Endothelial cell of umbilical vein (primary cell): ENCODE results near the gene PRLR. TPM values are rescaled to one million over a fixed set of nuclear protein-coding genes. Genes with fewer than 3 reads are reported as not detected.
A peak's percentile ranks its signal among the peaks of the same experiment; 100 is the strongest.

ENCODE experiments used
- BruUV-seq: library from RNA; stranded (reverse); fragments of 400-500 nt; replicated peaks from 2 replicates; lab custom pipeline; 2021; lab: Mats Ljungman, UMichigan
- CTCF ChIA-PET: fragments of 300-600, 350-600 bp; sonication (Branson Sonifier 250); formaldehyde crosslinking; loops from one replicate; lab custom pipeline; 2021; ENCODE audit warnings: antibody characterized with exemption, inconsistent platforms; lab: Charles Lee
- POLR2A ChIA-PET: fragments of 300-600, 350-600 bp; sonication (Branson Sonifier 250); formaldehyde crosslinking; loops from one replicate; lab custom pipeline; 2021; ENCODE audit warnings: antibody characterized with exemption, inconsistent platforms; lab: Charles Lee
- DNase-seq: peaks from one replicate; pipeline ENCODE4 v3.0.0-alpha.2; 2011; ENCODE audit warnings: low read depth, low spot score
- FAIRE-seq: peaks from 2 replicates; lab custom pipeline; 2011; peaks lifted over from hg19 to GRCh38; lab: Jason Lieb, UNC
- H2AFZ ChIP-seq: 2 replicates; pipeline ENCODE4 v1.6.0; 2012; ENCODE audit warnings: low read depth, low read length, control low read depth, inconsistent platforms
- H3K27ac ChIP-seq: 2 replicates; pipeline ENCODE4 v1.5.1; 2011; ENCODE audit warnings: low read depth, mild to moderate bottlenecking, control low read depth, low read length, moderate library complexity; ENCODE audit not compliant: insufficient read depth
- H3K27me3 ChIP-seq, 2 experiments: 2 replicates each; pipeline versions ENCODE4 v1.6.0 to v1.6.1; 2011; ENCODE audit warnings: low read length in 2 of 2, mixed read lengths in 1 of 2; ENCODE audit not compliant: control insufficient read depth in 2 of 2, insufficient read depth in 2 of 2
- H3K36me3 ChIP-seq, 2 experiments: 2 replicates in 1 of 2; 3 replicates in 1 of 2; pipeline ENCODE4 v1.5.1; 2011; ENCODE audit warnings: low read length in 2 of 2, mild to moderate bottlenecking in 1 of 2, moderate library complexity in 1 of 2; ENCODE audit not compliant: control insufficient read depth in 2 of 2, insufficient read depth in 2 of 2; ENCODE audit errors: extremely low read depth in 1 of 2
- H3K4me1 ChIP-seq: 3 replicates; pipeline ENCODE4 v1.5.1; 2011; ENCODE audit warnings: mild to moderate bottlenecking, low read length; ENCODE audit not compliant: control insufficient read depth, insufficient read depth; ENCODE audit errors: extremely low read depth
- H3K4me2 ChIP-seq: 2 replicates; pipeline ENCODE4 v1.6.1; 2011; ENCODE audit warnings: low read length, control low read depth, mixed read lengths; ENCODE audit not compliant: insufficient read depth
- H3K4me3 ChIP-seq, 3 experiments: fragments of 200-600 bp in 1 of 3; sonication (generic), shearing (Covaris generic) in 1 of 3; replicated peaks in 1 of 3; 2 replicates each; pipeline ENCODE4 v1.5.1; 2011 to 2016; ENCODE audit warnings: control low read depth in 3 of 3, low read length in 3 of 3, mild to moderate bottlenecking in 2 of 3, inconsistent platforms in 1 of 3, low read depth in 1 of 3, moderate library complexity in 1 of 3; ENCODE audit not compliant: insufficient read depth in 1 of 3
- H3K79me2 ChIP-seq: 2 replicates; pipeline ENCODE4 v1.6.0; 2012; ENCODE audit warnings: low read length, inconsistent platforms; ENCODE audit not compliant: control insufficient read depth, insufficient read depth
- H3K9ac ChIP-seq: replicated peaks from 2 replicates; pipeline ENCODE3; 2011; ENCODE audit warnings: low read length, control low read depth; ENCODE audit not compliant: insufficient read depth; ENCODE audit errors: extremely low read depth
- H3K9me1 ChIP-seq: replicated peaks from 3 replicates; pipeline ENCODE4 v1.6.0; 2011; ENCODE audit warnings: mild to moderate bottlenecking, low read length; ENCODE audit not compliant: control insufficient read depth, insufficient read depth; ENCODE audit errors: extremely low read depth
- H3K9me3 ChIP-seq: replicated peaks from 2 replicates; pipeline ENCODE4 v1.5.1; 2012; ENCODE audit warnings: low read length, inconsistent platforms; ENCODE audit not compliant: control insufficient read depth, insufficient read depth
- H4K20me1 ChIP-seq: replicated peaks from 2 replicates; pipeline ENCODE3; 2011; ENCODE audit warnings: mild to moderate bottlenecking, low read length; ENCODE audit not compliant: control insufficient read depth, insufficient read depth; ENCODE audit errors: extremely low read depth
- EZH2 ChIP-seq: IDR thresholded peaks from 2 replicates; pipeline ENCODE4 v1.6.1; 2012; ENCODE audit warnings: borderline replicate concordance, low read depth, mild to moderate bottlenecking, moderate library complexity, low read length, inconsistent platforms; ENCODE audit not compliant: severe bottlenecking
- FOS ChIP-seq: IDR thresholded peaks from 2 replicates; pipeline ENCODE4 v1.6.1; 2011; ENCODE audit warnings: mild to moderate bottlenecking, low read length, moderate library complexity, borderline replicate concordance; ENCODE audit not compliant: insufficient read depth
- GATA2 ChIP-seq: IDR thresholded peaks from 2 replicates; pipeline ENCODE4 v1.7.0; 2011; ENCODE audit warnings: low read depth, mild to moderate bottlenecking, moderate library complexity, mixed read lengths, low read length; ENCODE audit not compliant: insufficient read length, insufficient read depth
- JUN ChIP-seq: IDR thresholded peaks from 2 replicates; pipeline ENCODE4 v1.6.1; 2011; ENCODE audit warnings: borderline replicate concordance, low read depth; ENCODE audit not compliant: insufficient read length, insufficient read depth
- MYC ChIP-seq: IDR thresholded peaks from one replicate; pipeline ENCODE4 v1.6.1; 2011; ENCODE audit warnings: mild to moderate bottlenecking, low read depth, low read length
- POLR2A ChIP-seq: IDR thresholded peaks from 2 replicates; pipeline ENCODE4 v1.6.1; 2012; ENCODE audit warnings: low read depth, mild to moderate bottlenecking, control low read depth, low read length
- POLR2AphosphoS5 ChIP-seq: IDR thresholded peaks from 2 replicates; pipeline ENCODE4 v1.6.1; 2012; ENCODE audit warnings: low read depth, mild to moderate bottlenecking, control low read depth, low read length, moderate library complexity; ENCODE audit not compliant: insufficient read depth
- dilution Hi-C: fragments of 300-500 bp; cut with MboI; formaldehyde crosslinking; loops from one replicate; pipeline ENCODE4 v1.15.0; 2019; ENCODE audit warnings: low sequenced_read_pairs; ENCODE audit not compliant: extremely low pct_ligation_motif_present
- intact Hi-C: fragments of 100-400 bp; cut with micrococcal nuclease; formaldehyde crosslinking; loops from one replicate; pipeline ENCODE4 v1.10.0; 2022
- polyA plus RNA-seq, 4 experiments: library from polyadenylated mRNA; depleted of rRNA in 3 of 4; stranded (reverse) in 3 of 4; unstranded in 1 of 4; fragments of >200 nt; gene quantifications; 2 replicates each; pipeline versions ENCODE4 v1.2.1 to v1.2.3, GENCODE V29; 2011 to 2012; ENCODE audit warnings: missing spikeins in 1 of 4
- total RNA-seq: library from RNA; stranded (reverse); gene quantifications from 2 replicates; pipeline ENCODE4 v1.2.3, GENCODE V29; 2021
- TF ChIP-seq, protein P1 (sequence below): IDR thresholded peaks from 2 replicates; pipeline ENCODE4 v1.6.1; 2011; ENCODE audit not compliant: insufficient read depth, insufficient read length
- TF ChIP-seq, protein P2 (sequence below), 2 donors: IDR thresholded peaks; 1 replicate in 1 of 2; 2 replicates in 1 of 2; pipeline ENCODE4 v1.5.1; 2011; ENCODE audit warnings: low read length in 2 of 2, mild to moderate bottlenecking in 2 of 2, moderate library complexity in 2 of 2, control low read depth in 1 of 2, inconsistent platforms in 1 of 2, low read depth in 1 of 2; ENCODE audit not compliant: insufficient read depth in 1 of 2; ENCODE audit errors: extremely low read depth in 1 of 2

The PRLR gene
- total and polyA plus RNA-seq, 2 donors (not counting 3 experiments of a cell fraction or from before 2014, with no cell fraction given) = not detected

DNA sequence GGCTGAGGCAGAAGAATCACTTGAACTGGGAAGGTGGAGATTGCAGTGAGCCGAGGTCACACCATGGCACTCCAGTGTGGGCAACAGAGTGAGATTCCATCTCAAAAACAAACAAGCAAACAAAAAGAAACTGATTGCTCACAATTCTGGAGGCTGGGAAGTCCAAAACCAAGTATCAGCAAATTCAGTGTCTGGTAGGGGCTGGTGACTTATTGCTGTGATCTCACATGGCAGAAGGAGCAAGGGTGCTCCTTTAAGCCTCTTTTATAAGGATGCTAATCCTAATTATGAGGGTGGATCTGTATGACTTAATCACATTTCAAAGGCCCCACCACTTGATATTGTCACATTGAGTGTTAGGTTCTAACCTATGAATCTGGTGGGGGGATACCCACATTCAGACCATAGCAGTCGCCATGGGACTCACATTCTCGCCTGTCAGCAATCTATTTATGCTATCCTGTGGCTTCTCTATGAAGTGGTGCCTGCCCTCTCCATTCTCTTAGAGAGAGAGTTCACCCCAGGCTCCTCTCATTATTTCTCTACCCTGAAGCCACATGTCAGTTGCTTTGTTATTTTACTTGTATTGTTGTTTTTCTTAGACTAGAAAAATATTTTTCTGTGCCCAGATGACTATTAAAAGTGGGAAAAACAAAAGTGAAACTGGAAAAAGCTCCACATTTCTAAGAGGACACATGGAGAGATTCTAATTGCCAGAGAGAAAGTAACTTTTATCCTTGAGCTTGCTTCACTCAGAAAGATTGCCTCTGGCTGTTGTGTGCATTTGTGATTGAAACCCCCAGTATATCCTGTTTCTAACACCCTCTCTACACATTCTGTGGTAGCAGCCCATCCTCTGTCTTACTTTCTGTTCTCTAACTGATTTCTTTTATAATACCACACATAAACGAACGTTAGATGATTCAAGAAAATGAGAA lies 18.8 kb upstream of the PRLR start:
- no peaks in the 10 kb centered on the region for H3K27me3 ChIP-seq
- H3K9me1 ChIP-seq = no peaks in the 10 kb centered on the region
- intact Hi-C loops = no loop called here
- no peak for DNase-seq
- no peak overlapping the region for H3K27ac ChIP-seq
- ChIA-PET CTCF (no interaction called here), POLR2A (no interaction called here)
- peak overlapping the region; percentile 29 for H3K4me2 ChIP-seq
- no peaks in the 10 kb centered on the region for H3K36me3 ChIP-seq
- no peaks in the 10 kb centered on the region for H3K9me3 ChIP-seq
- H3K9ac ChIP-seq = no peak overlapping the region
- no peak overlapping the region for H2AFZ ChIP-seq
- no peaks in the 10 kb centered on the region for H3K79me2 ChIP-seq
- H3K4me1 ChIP-seq = no peaks in the 10 kb centered on the region
- TF ChIP-seq, protein P1, sequence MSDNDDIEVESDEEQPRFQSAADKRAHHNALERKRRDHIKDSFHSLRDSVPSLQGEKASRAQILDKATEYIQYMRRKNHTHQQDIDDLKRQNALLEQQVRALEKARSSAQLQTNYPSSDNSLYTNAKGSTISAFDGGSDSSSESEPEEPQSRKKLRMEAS = no peak
- TF ChIP-seq POLR2AphosphoS5 (no peak), MYC (no peak), POLR2A (no peak), JUN (no peak), GATA2 (no peak), EZH2 (no peak), FOS (no peak)
- TF ChIP-seq, protein P2, sequence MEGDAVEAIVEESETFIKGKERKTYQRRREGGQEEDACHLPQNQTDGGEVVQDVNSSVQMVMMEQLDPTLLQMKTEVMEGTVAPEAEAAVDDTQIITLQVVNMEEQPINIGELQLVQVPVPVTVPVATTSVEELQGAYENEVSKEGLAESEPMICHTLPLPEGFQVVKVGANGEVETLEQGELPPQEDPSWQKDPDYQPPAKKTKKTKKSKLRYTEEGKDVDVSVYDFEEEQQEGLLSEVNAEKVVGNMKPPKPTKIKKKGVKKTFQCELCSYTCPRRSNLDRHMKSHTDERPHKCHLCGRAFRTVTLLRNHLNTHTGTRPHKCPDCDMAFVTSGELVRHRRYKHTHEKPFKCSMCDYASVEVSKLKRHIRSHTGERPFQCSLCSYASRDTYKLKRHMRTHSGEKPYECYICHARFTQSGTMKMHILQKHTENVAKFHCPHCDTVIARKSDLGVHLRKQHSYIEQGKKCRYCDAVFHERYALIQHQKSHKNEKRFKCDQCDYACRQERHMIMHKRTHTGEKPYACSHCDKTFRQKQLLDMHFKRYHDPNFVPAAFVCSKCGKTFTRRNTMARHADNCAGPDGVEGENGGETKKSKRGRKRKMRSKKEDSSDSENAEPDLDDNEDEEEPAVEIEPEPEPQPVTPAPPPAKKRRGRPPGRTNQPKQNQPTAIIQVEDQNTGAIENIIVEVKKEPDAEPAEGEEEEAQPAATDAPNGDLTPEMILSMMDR (IDR thresholded peaks at IDR 0.05; ENCODE audit: extremely low read depth in 1 of 2, insufficient read depth in 1 of 2, low read depth in 1 of 2, low read length in 2 of 2) = no peak
- H4K20me1 ChIP-seq = no peaks in the 10 kb centered on the region
- H3K4me3 ChIP-seq = peak overlapping the region in 1 of 3 experiments; percentile 17
- no peak for FAIRE-seq
- dilution Hi-C loops = no loop called here
- BruUV-seq = no TSS peak
